Natural killer cell (primary cell): ENCODE measurements around the gene CRCP. TPM values are rescaled to one million over a fixed set of nuclear protein-coding genes. Genes with fewer than 3 reads are reported as not detected.

Experiments used
- ATAC-seq, 3 donors: fragments of 150-1000 bp in 2 of 3; fragments of 200-7000 bp in 1 of 3; cut with Tn5 transposase; 1 replicate in 1 of 3; 2 replicates in 2 of 3; pipeline ENCODE4 v1.10.0; 2021; ENCODE audit warnings: mild to moderate bottlenecking in 2 of 3, moderate library complexity in 2 of 3
- DNase-seq, 2 donors: peaks; one replicate each; pipeline versions ENCODE4 v3.0.0 to v3.0.0-alpha.2; 2013 to 2021; ENCODE audit warnings: mixed read lengths in 1 of 2
- H3K27ac ChIP-seq: one replicate; pipeline ENCODE4 v1.5.1; 2013; ENCODE audit warnings: mild to moderate bottlenecking, low read length
- H3K27me3 ChIP-seq: one replicate; pipeline ENCODE4 v1.6.1; 2013; ENCODE audit warnings: low read length; ENCODE audit not compliant: control insufficient read depth, insufficient read depth
- H3K36me3 ChIP-seq: one replicate; pipeline ENCODE4 v1.6.1; 2013; ENCODE audit warnings: low read length; ENCODE audit not compliant: control insufficient read depth, insufficient read depth
- H3K4me1 ChIP-seq: one replicate; pipeline ENCODE4 v1.6.1; 2013; ENCODE audit warnings: low read length; ENCODE audit not compliant: control insufficient read depth, insufficient read depth
- H3K4me3 ChIP-seq: one replicate; pipeline ENCODE4 v1.5.1; 2013; ENCODE audit warnings: low read length
- H3K9me3 ChIP-seq: one replicate; pipeline ENCODE4 v1.6.1; 2013; ENCODE audit warnings: low read length; ENCODE audit not compliant: control insufficient read depth, insufficient read depth
- H3K27ac Mint-ChIP-seq, 2 donors: one replicate each; pipeline ENCODE4 v1.8.0; 2022; ENCODE audit warnings: mild to moderate bottlenecking in 2 of 2, mixed read lengths in 2 of 2, moderate library complexity in 1 of 2
- H3K27me3 Mint-ChIP-seq, 2 donors: one replicate each; pipeline ENCODE4 v1.8.0; 2022; ENCODE audit warnings: low read depth in 2 of 2, mixed read lengths in 2 of 2
- H3K36me3 Mint-ChIP-seq: one replicate; pipeline ENCODE4 v1.8.0; 2022; ENCODE audit warnings: mixed read lengths
- H3K4me1 Mint-ChIP-seq, 2 donors: one replicate each; pipeline ENCODE4 v1.8.0; 2022; ENCODE audit warnings: mixed read lengths in 2 of 2
- H3K4me3 Mint-ChIP-seq: one replicate; pipeline ENCODE4 v1.8.0; 2022; ENCODE audit warnings: mild to moderate bottlenecking, moderate library complexity, mixed read lengths
- H3K9me3 Mint-ChIP-seq, 2 donors: one replicate each; pipeline ENCODE4 v1.8.0; 2022; ENCODE audit warnings: mixed read lengths in 2 of 2
- CTCF ChIP-seq: fragments of 200-600 bp; IDR thresholded peaks from one replicate; pipeline ENCODE4 v1.8.0; 2022; ENCODE audit warnings: antibody characterized with exemption
- WGBS: methylation state at CpG from one replicate; pipeline ENCODE4 v1.1.7; 2013; ENCODE audit warnings: missing lambda C conversion rate; ENCODE audit not compliant: insufficient coverage; 5-methylcytosine and 5-hydroxymethylcytosine counted together
- intact Hi-C: fragments of 100-400 bp; cut with micrococcal nuclease; formaldehyde crosslinking; loops from one replicate; pipeline ENCODE4 v1.14.2; 2022
- total RNA-seq, 4 donors: library from RNA; stranded (reverse); fragments of 120-200 nt in 1 of 4; gene quantifications; one replicate each; pipeline versions ENCODE4 v1.2.3 to v1.2.4, GENCODE V29; 2013 to 2022

CRCP gene
- total RNA-seq, 3 donors from 2014 or later (not counting 1 experiment from before 2014, with no cell fraction given), result 67.5 to 72.1 (median 68.0) TPM

GRCh38 chr7:66088861-66089838 lies 25.5 kb upstream of the CRCP start:
- Mint-ChIP-seq H3K27ac (no peak overlapping the region), H3K4me1 (no peaks in the 10 kb centered on the region), H3K36me3 (no peaks in the 10 kb centered on the region), H3K9me3 (no peaks in the 10 kb centered on the region), H3K27me3 (no peaks in the 10 kb centered on the region), H3K4me3 (no peak overlapping the region)
- ATAC-seq (no peak), DNase-seq (no peak)
- 93% methylated on average over 32 of the region's 32 CpGs for whole genome bisulfite sequencing
- H3K27me3 ChIP-seq, result no peaks in the 10 kb centered on the region
- intact Hi-C loops, result no loop called here
- H3K4me1 ChIP-seq, result no peaks in the 10 kb centered on the region
- no peak for TF ChIP-seq CTCF
- H3K36me3 ChIP-seq, result peaks cover 12% of the 10 kb centered on the region
- no peak overlapping the region for H3K27ac ChIP-seq
- H3K9me3 ChIP-seq, result no peaks in the 10 kb centered on the region
- no peak overlapping the region for H3K4me3 ChIP-seq

- Histone ChIP-seq H3K4me1 (no peaks in the 10 kb centered on the region), H3K9me3 (no peaks in the 10 kb centered on the region), H3K4me3 (no peak overlapping the region), H3K27me3 (no peaks in the 10 kb centered on the region), H3K36me3 (peaks cover 6% of the 10 kb centered on the region), H3K27ac (no peak overlapping the region)
- H3K36me3 Mint-ChIP-seq, result no peaks in the 10 kb centered on the region
- ATAC-seq, result peak in 1 of 3 donors; percentile 20
- no peaks in the 10 kb centered on the region for H3K27me3 Mint-ChIP-seq
- no peak overlapping the region for H3K4me3 Mint-ChIP-seq
- H3K27ac Mint-ChIP-seq, result no peak overlapping the region
- no peak for TF ChIP-seq CTCF
- H3K4me1 Mint-ChIP-seq, result no peaks in the 10 kb centered on the region
- 96% methylated on average over 19 of the region's 19 CpGs for WGBS
- DNase-seq, result no peak
- H3K9me3 Mint-ChIP-seq, result no peaks in the 10 kb centered on the region
- intact Hi-C loops, result no loop called here
These were observed 22.0 kb upstream of the CRCP start for GRCh38 chr7:66092654-66093053.

- no peaks in the 10 kb centered on the region for H3K36me3 Mint-ChIP-seq
- no peaks in the 10 kb centered on the region for H3K36me3 ChIP-seq
- H3K27ac Mint-ChIP-seq, result no peak overlapping the region
- H3K4me3 ChIP-seq, result no peak overlapping the region
- H3K27ac ChIP-seq, result no peak overlapping the region
- WGBS, result 89% methylated on average over 4 of the region's 4 CpGs
- H3K4me3 Mint-ChIP-seq, result no peak overlapping the region
- no peaks in the 10 kb centered on the region for H3K27me3 Mint-ChIP-seq
- no peaks in the 10 kb centered on the region for H3K9me3 ChIP-seq
- peaks cover 7% of the 10 kb centered on the region for H3K4me1 ChIP-seq
- DNase-seq (no peak), ATAC-seq (peak in 1 of 3 donors; percentile 12)
- TF ChIP-seq CTCF, result no peak
- H3K27me3 ChIP-seq, result no peaks in the 10 kb centered on the region
- intact Hi-C loops, result no loop called here
- peaks cover 6 to 7% of the 10 kb centered on the region in 2 donors for H3K4me1 Mint-ChIP-seq
- H3K9me3 Mint-ChIP-seq, result no peaks in the 10 kb centered on the region
These were observed 19.6 kb upstream of the CRCP start for GRCh38 chr7:66095010-66095409.
